ENCODE results near the gene ZFAND2B. TPM values are rescaled to one million over a fixed set of nuclear protein-coding genes. Genes with fewer than 3 reads are reported as not detected.
A peak's percentile ranks its signal among the peaks of the same experiment; 100 is the strongest.

Gene ZFAND2B, protein sequence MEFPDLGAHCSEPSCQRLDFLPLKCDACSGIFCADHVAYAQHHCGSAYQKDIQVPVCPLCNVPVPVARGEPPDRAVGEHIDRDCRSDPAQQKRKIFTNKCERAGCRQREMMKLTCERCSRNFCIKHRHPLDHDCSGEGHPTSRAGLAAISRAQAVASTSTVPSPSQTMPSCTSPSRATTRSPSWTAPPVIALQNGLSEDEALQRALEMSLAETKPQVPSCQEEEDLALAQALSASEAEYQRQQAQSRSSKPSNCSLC
- total RNA-seq, result 10 to 100 TPM; 46.3 to 77.7 (median 49.8) TPM
- polyA plus RNA-seq, result 10 to 100 TPM; 39.4 to 63.6 (median 55.0) TPM
- long read RNA-seq, donor 1, transcript ZFAND2B-204 (7 exons, 886 nt), result major isoform, 5 of 15 reads
- long read RNA-seq, donor 1, partial matches to known transcripts, result 0 of 15 reads
- long read RNA-seq, donor 1, other reads (novel, unspliced or antisense), result 0 of 15 reads
- long read RNA-seq, donor 2, partial matches to known transcripts, result 0 of 8 reads
- long read RNA-seq, donor 2, other reads (novel, unspliced or antisense), result 0 of 8 reads

DNA sequence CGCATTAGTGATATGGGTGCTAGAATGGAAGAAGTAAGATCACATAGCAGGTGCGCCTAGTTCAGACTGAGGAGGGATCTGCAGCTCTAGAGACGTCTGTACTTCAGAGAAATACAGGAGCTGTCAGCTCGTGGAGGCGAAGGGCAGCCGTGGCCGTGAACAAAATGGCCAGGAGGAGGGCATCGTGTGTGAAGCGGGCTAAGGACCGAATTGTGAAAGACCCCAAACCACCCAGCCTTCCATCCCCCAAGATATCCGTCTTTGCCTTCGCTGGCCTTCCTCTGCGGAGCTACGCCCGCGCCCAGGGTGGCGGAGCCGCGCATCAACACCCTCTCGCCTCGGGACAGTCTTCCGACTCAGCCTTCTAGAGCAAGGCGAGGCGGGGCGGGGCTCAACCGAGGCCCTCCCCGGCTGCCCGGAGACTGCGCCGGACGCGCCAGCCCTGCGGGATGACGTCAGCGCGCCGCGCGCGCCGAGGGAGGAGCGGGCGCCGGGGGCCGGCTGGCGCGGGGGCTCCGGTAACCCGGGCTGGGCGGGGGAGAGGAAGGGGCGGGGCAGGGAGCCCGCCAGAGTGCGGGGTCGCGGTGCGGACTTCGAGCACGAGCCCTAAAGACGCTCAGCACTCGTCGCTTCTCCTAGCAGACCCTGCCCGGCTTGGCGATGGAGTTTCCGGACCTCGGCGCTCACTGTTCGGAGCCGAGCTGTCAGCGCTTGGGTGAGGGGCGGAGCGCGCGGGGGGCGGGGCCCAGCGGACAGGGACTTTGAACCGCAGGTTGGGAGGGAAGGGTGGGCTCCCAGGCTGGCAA lies at the start of gene ZFAND2B:
ZFAND2B (plus strand) TSS at position 455 of the 806 bp plus-strand sequence; CDS start at position 661, 206 bp downstream.
- Histone ChIP-seq H3K9me3 (no peaks in the 10 kb centered on the region), H3K27me3 (replicated peaks in 1 of 7) (no peaks in the 10 kb centered on the region), H3K4me1 (peaks cover 7 to 55% (median 35%) of the 10 kb centered on the region in 6 donors), H3K4me3 (peak within 1 kb of the TSS; percentile 51 to 84 (median 60)), H3K36me3 (peaks cover 0 to 38% (median 15%) of the 10 kb centered on the region in 6 donors), H3K27ac (peak within 1 kb of the TSS; percentile 93 to 98 (median 97))
- TF ChIP-seq POLR2A (IDR thresholded peaks at IDR 0.05) (peak; percentile 30 to 92 (median 65)), POLR2AphosphoS5 (IDR thresholded peaks at IDR 0.05) (peak; percentile 99 to 100 (median 99))
- TF ChIP-seq, protein P1, sequence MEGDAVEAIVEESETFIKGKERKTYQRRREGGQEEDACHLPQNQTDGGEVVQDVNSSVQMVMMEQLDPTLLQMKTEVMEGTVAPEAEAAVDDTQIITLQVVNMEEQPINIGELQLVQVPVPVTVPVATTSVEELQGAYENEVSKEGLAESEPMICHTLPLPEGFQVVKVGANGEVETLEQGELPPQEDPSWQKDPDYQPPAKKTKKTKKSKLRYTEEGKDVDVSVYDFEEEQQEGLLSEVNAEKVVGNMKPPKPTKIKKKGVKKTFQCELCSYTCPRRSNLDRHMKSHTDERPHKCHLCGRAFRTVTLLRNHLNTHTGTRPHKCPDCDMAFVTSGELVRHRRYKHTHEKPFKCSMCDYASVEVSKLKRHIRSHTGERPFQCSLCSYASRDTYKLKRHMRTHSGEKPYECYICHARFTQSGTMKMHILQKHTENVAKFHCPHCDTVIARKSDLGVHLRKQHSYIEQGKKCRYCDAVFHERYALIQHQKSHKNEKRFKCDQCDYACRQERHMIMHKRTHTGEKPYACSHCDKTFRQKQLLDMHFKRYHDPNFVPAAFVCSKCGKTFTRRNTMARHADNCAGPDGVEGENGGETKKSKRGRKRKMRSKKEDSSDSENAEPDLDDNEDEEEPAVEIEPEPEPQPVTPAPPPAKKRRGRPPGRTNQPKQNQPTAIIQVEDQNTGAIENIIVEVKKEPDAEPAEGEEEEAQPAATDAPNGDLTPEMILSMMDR (IDR thresholded peaks at IDR 0.05 in 8 of 11, conservative IDR thresholded peaks at IDR 0.05 in 3 of 11), result peak in 6 of 11 experiments; percentile 23 to 61 (median 42)
- 0 to 1% (median 0%) methylated on average over 15 to 76 of the region's 76 CpGs for WGBS, 5 donors
- DNase-seq, result peak; percentile 99
- intact Hi-C loops (cut with DNase I; ENCODE audit: low total_unique reads), result loop anchor here (5.0 kb wide), 1 partner anchor 34 kb away; the partner anchor contains the start of gene SLC23A3

DNA sequence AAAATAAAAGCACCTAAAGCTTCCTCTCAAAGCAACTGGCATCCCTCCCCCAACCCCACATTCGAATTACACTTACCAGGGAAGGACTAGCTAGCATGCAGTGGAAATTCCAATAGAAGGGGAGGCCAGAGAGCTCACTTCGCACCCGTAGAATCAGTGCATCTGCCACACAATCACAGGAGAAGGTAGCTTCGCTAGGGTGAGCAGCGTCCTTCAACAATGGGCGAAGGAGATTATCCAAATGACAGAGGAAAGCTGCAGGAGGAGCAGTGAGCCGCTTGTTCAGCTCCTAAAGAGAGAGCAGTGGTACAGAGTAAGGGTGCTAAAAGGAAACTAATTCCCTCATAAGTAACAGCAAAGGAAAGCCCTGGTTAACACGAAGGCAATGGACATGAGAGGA lies 49.2 kb upstream of the ZFAND2B start:
- no peak overlapping the region for H3K4me3 ChIP-seq
- intact Hi-C loops (cut with DNase I; ENCODE audit: low total_unique reads), result loop anchor here (10.0 kb wide), 1 partner anchor 103 kb away; no protein-coding TSS in a partner anchor
- no peak overlapping the region for H3K27ac ChIP-seq
- no peak for DNase-seq
- H3K4me1 ChIP-seq, result peaks cover 7 to 24% (median 14%) of the 10 kb centered on the region in 6 donors
- no peaks in the 10 kb centered on the region for H3K27me3 ChIP-seq (replicated peaks in 1 of 7)
- 91 to 95% (median 94%) methylated on average over 8 of the region's 8 CpGs for WGBS, 5 donors
- TF ChIP-seq POLR2AphosphoS5 (IDR thresholded peaks at IDR 0.05) (no peak), POLR2A (IDR thresholded peaks at IDR 0.05) (no peak)
- TF ChIP-seq, protein P1 (IDR thresholded peaks at IDR 0.05 in 8 of 11, conservative IDR thresholded peaks at IDR 0.05 in 3 of 11), result no peak
- no peaks in the 10 kb centered on the region for H3K9me3 ChIP-seq
- H3K36me3 ChIP-seq, result peaks cover 0 to 55% (median 21%) of the 10 kb centered on the region in 6 donors

DNA sequence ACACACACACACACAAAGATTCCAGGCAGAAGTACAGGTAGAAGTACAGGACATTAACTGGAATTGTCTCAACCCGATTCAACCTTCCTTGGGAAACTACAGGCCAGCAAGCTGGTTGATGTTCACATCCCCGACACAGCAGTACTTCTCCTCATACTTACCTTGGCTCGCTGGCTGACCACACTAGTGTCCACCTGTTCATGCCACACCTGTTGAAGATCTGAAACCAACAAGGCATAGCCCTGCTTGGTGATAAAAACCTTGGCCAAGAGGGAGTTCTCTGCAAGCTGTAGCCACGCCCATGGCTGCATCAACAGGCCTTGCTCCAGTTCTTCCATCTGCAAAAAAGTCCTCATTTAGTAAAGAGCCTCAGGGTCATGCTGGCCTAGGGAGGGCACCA lies 48.6 kb upstream of the ZFAND2B start:
- DNase-seq, result no peak
- peaks cover 7 to 24% (median 14%) of the 10 kb centered on the region in 6 donors for H3K4me1 ChIP-seq
- no peak overlapping the region for H3K27ac ChIP-seq
- no peaks in the 10 kb centered on the region for H3K27me3 ChIP-seq (replicated peaks in 1 of 7)
- no peaks in the 10 kb centered on the region for H3K9me3 ChIP-seq
- WGBS, 5 donors, result 94 to 98% (median 96%) methylated on average over 4 of the region's 4 CpGs
- TF ChIP-seq POLR2AphosphoS5 (IDR thresholded peaks at IDR 0.05) (no peak), POLR2A (IDR thresholded peaks at IDR 0.05) (no peak)
- TF ChIP-seq, protein P1 (IDR thresholded peaks at IDR 0.05 in 8 of 11, conservative IDR thresholded peaks at IDR 0.05 in 3 of 11), result no peak
- intact Hi-C loops (cut with DNase I; ENCODE audit: low total_unique reads), result loop anchor here (10.0 kb wide), 1 partner anchor 103 kb away; no protein-coding TSS in a partner anchor
- H3K4me3 ChIP-seq, result no peak overlapping the region
- peaks cover 0 to 49% (median 21%) of the 10 kb centered on the region in 6 donors for H3K36me3 ChIP-seq

Measured in spleen (tissue), 13 donors.